PC-3 (cell line): ENCODE measurements around the gene ADAMTSL1. TPM values are rescaled to one million over a fixed set of nuclear protein-coding genes. Genes with fewer than 3 reads are reported as not detected.

Source experiments
- ATAC-seq: fragments of 200-7000 bp; cut with Tn5 transposase; 2 replicates; pipeline ENCODE4 v1.9.1; 2020; ENCODE audit warnings: mild to moderate bottlenecking, moderate library complexity
- BruUV-seq: library from RNA; stranded (reverse); fragments of 400-500 nt; replicated peaks from 2 replicates; lab custom pipeline; 2021; lab: Mats Ljungman, UMichigan
- CTCF ChIA-PET: fragments of 300-600 bp; sonication (Branson Sonifier 250); formaldehyde crosslinking; loops from one replicate; lab custom pipeline; 2022; ENCODE audit warnings: antibody characterized with exemption; lab: Charles Lee
- POLR2A ChIA-PET: fragments of 300-600 bp; sonication (Branson Sonifier 250); formaldehyde crosslinking; loops from one replicate; lab custom pipeline; 2022; ENCODE audit warnings: antibody characterized with exemption; ENCODE audit not compliant: unreplicated experiment; lab: Charles Lee
- DNase-seq: peaks from one replicate; pipeline ENCODE4 v3.0.0-alpha.2; 2015
- H2AFZ ChIP-seq: fragments of 300-600 bp; sonication (generic); 2 replicates; pipeline ENCODE4 v1.6.0; 2016; ENCODE audit warnings: antibody characterized with exemption, low read length
- H3F3A ChIP-seq: fragments of 300-600 bp; sonication (generic); one replicate; pipeline ENCODE4 v1.6.0; 2017; ENCODE audit warnings: antibody characterized with exemption, low read length, control low read depth, mild to moderate bottlenecking; ENCODE audit not compliant: unreplicated experiment
- H3K27ac ChIP-seq: fragments of 300-600 bp; sonication (generic); 2 replicates; pipeline ENCODE4 v1.5.1; 2016; ENCODE audit warnings: mild to moderate bottlenecking, low read length
- H3K27me3 ChIP-seq: fragments of 300-600 bp; sonication (generic); 2 replicates; pipeline ENCODE4 v1.6.1; 2016; ENCODE audit warnings: low read length, mixed read lengths
- H3K36me3 ChIP-seq: fragments of 300-600 bp; sonication (generic); 2 replicates; pipeline ENCODE4 v1.6.1; 2016; ENCODE audit warnings: low read depth, mixed run types, low read length, mixed read lengths
- H3K4me1 ChIP-seq: fragments of 300-600 bp; sonication (generic); 2 replicates; pipeline ENCODE4 v1.5.1; 2016; ENCODE audit warnings: low read length; ENCODE audit not compliant: insufficient read depth
- H3K4me2 ChIP-seq: fragments of 300-600 bp; sonication (generic); 2 replicates; pipeline ENCODE4 v1.6.0; 2016; ENCODE audit warnings: low read length
- H3K4me3 ChIP-seq: fragments of 300-600 bp; sonication (generic); 2 replicates; pipeline ENCODE4 v1.5.1; 2016; ENCODE audit warnings: mild to moderate bottlenecking, low read length, mixed read lengths
- H3K79me2 ChIP-seq: fragments of 300-600 bp; sonication (generic); 2 replicates; pipeline ENCODE4 v1.6.1; 2017; ENCODE audit warnings: low read length, mixed read lengths
- H3K9ac ChIP-seq: fragments of 300-600 bp; sonication (generic); 2 replicates; pipeline ENCODE4 v1.6.0; 2016; ENCODE audit warnings: mild to moderate bottlenecking, low read length
- H3K9me2 ChIP-seq: fragments of 300-600 bp; sonication (generic); replicated peaks from 2 replicates; pipeline ENCODE4 v1.6.1; 2016; ENCODE audit warnings: mixed run types, low read length, mixed read lengths
- H3K9me3 ChIP-seq: fragments of 300-600 bp; sonication (generic); 2 replicates; pipeline ENCODE4 v1.6.1; 2016; ENCODE audit warnings: low read length, mixed read lengths
- H4K20me1 ChIP-seq: fragments of 300-600 bp; sonication (generic); 2 replicates; pipeline ENCODE4 v1.6.1; 2016; ENCODE audit warnings: low read length, mixed read lengths
- EZH2 ChIP-seq: fragments of 300-600 bp; sonication (generic); IDR thresholded peaks from one replicate; pipeline ENCODE4 v1.6.1; 2017; ENCODE audit warnings: antibody characterized with exemption, mild to moderate bottlenecking, low read length; ENCODE audit not compliant: unreplicated experiment
- EZH2phosphoT487 ChIP-seq: fragments of 300-600 bp; sonication (generic); IDR thresholded peaks from 2 replicates; pipeline ENCODE4 v1.6.1; 2018; ENCODE audit warnings: mild to moderate bottlenecking, antibody characterized with exemption, low read length, borderline replicate concordance
- intact Hi-C: fragments of 100-400 bp; cut with micrococcal nuclease; formaldehyde crosslinking; loops from 2 replicates; pipeline ENCODE4 v1.9.0; 2023
- total RNA-seq: library from RNA; depleted of rRNA; stranded (reverse); fragments of >200 nt; gene quantifications from 2 replicates; pipeline ENCODE4 v1.2.3, GENCODE V29; 2014
- TF ChIP-seq, protein P1 (sequence below): fragments of 300-600 bp; sonication (generic); conservative IDR thresholded peaks from 2 replicates; pipeline ENCODE4 v1.5.1; 2017; ENCODE audit warnings: antibody characterized with exemption, low read depth, mild to moderate bottlenecking, low read length

ADAMTSL1 gene
- total RNA-seq, 1 experiment from 2014 or later, result 0.26 TPM

DNA sequence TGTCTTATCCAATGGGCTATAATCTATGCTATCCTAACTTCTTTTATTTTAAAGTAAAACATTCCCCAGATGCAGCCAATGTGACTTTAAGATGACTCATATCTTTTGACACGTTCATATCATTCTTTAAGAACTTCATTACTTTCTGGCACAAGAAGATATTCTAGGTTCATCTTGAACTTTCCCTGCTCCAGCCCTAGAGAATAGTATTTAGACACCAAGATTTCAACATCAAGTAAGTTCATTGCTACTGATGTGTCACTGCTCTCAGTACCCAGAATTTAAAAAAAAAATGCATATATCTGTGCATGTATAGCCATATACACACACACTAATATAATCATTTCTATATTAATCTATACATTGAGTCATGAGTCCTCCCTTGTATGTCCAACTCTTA is 383.8 kb downstream of the ADAMTSL1 start:
- H3K4me2 ChIP-seq, result no peak overlapping the region
- ATAC-seq (no peak), DNase-seq (no peak)
- TF ChIP-seq, protein P1, sequence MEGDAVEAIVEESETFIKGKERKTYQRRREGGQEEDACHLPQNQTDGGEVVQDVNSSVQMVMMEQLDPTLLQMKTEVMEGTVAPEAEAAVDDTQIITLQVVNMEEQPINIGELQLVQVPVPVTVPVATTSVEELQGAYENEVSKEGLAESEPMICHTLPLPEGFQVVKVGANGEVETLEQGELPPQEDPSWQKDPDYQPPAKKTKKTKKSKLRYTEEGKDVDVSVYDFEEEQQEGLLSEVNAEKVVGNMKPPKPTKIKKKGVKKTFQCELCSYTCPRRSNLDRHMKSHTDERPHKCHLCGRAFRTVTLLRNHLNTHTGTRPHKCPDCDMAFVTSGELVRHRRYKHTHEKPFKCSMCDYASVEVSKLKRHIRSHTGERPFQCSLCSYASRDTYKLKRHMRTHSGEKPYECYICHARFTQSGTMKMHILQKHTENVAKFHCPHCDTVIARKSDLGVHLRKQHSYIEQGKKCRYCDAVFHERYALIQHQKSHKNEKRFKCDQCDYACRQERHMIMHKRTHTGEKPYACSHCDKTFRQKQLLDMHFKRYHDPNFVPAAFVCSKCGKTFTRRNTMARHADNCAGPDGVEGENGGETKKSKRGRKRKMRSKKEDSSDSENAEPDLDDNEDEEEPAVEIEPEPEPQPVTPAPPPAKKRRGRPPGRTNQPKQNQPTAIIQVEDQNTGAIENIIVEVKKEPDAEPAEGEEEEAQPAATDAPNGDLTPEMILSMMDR, result no peak
- no peak for TF ChIP-seq EZH2
- no peak for TF ChIP-seq EZH2phosphoT487
- H3K27ac ChIP-seq, result no peak overlapping the region
- ChIA-PET POLR2A (no interaction called here), CTCF (no interaction called here)
- H3K27me3 ChIP-seq, result no peaks in the 10 kb centered on the region
- intact Hi-C loops, result no loop called here
- no peaks in the 10 kb centered on the region for H4K20me1 ChIP-seq
- no peaks in the 10 kb centered on the region for H3K4me1 ChIP-seq
- no peak overlapping the region for H3K9ac ChIP-seq
- no peaks in the 10 kb centered on the region for H3K9me3 ChIP-seq
- no peaks in the 10 kb centered on the region for H3K79me2 ChIP-seq
- no peak overlapping the region for H2AFZ ChIP-seq
- BruUV-seq, result no TSS peak
- no peaks in the 10 kb centered on the region for H3K36me3 ChIP-seq
- no peaks in the 10 kb centered on the region for H3F3A ChIP-seq
- no peaks in the 10 kb centered on the region for H3K9me2 ChIP-seq
- H3K4me3 ChIP-seq, result no peak overlapping the region

DNA sequence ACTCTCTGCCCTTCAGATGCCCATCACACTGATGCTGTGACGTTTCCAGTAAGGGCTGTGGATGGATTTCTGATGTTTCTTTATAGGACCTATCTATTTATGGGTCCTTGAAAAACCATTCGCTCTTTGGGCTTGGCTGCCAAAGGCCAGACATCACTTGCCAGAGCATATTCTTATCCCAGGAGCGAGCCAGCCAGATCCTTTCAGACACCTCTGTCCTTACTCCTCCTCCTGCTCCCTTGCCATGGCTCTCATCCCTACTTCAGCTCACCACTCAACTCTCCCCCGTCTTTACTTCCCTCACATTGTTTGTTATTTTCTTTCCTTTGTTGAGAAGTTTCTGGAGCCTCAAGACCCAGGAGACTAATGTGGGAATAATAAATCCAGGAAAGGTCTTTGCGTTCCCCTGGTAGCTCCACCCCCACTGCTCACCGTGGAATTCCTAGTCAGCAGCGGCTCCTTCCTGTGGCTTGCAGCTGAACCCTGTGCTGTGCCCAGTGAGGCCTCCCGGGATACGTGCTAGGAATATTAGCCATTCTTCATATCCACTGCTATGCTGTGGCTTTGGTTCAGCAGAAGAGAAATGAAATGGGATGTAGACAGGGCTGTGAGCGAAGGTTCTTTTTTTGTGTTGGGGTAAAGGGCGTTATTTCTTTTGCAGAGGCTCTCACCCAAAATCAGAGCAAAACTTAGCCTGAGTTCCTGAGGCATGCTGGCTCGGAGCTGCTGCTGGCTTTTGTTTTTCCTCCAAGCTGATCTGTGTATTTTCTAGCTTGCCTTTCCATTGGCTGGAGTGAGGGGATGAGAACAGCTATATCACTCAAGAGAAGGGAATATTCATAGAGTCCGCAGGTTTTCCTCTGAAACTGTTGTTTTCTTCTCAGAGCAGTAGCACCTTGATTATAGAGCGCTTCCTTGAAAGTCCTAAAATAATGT is 387.9 kb downstream of the ADAMTSL1 start:
- intact Hi-C loops, result no loop called here
- Histone ChIP-seq H3K4me2 (no peak overlapping the region), H3K27ac (no peak overlapping the region), H3K9me3 (no peaks in the 10 kb centered on the region), H3K4me3 (no peak overlapping the region), H3K79me2 (no peaks in the 10 kb centered on the region), H3K27me3 (no peaks in the 10 kb centered on the region), H2AFZ (no peak overlapping the region), H3K9me2 (no peaks in the 10 kb centered on the region), H3K36me3 (no peaks in the 10 kb centered on the region), H3K4me1 (no peaks in the 10 kb centered on the region), H4K20me1 (no peaks in the 10 kb centered on the region), H3F3A (no peaks in the 10 kb centered on the region), H3K9ac (no peak overlapping the region)
- ATAC-seq, result no peak
- ChIA-PET CTCF (no interaction called here), POLR2A (no interaction called here)
- no peak for TF ChIP-seq EZH2
- TF ChIP-seq, protein P1, result no peak
- TF ChIP-seq EZH2phosphoT487, result no peak
- BruUV-seq, result no TSS peak
- DNase-seq, result no peak

DNA sequence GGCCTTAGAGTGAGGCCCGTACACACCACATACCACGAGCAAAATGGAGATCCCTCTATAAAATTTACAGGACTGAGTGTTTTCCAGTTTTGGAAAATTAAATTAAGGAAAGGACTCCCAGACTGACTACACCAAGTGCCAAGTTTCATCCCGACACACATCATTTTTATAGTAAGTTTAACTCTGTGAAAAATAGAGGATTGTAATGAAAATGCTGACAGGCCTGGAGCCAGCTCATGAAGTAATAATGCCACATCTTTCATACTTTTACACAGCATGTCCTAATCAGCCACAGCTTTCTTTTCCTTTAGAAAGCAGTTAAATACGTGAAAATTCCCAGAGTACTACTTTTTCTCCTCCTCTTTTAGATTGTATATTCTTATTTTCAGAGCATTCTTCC is 389.8 kb downstream of the ADAMTSL1 start:
- no peaks in the 10 kb centered on the region for H3K4me1 ChIP-seq
- no peaks in the 10 kb centered on the region for H3F3A ChIP-seq
- H3K9ac ChIP-seq, result no peak overlapping the region
- no peaks in the 10 kb centered on the region for H3K9me3 ChIP-seq
- H3K4me3 ChIP-seq, result no peak overlapping the region
- no peak for DNase-seq
- no peak for ATAC-seq
- no TSS peak for BruUV-seq
- H3K36me3 ChIP-seq, result no peaks in the 10 kb centered on the region
- H3K4me2 ChIP-seq, result no peak overlapping the region
- TF ChIP-seq, protein P1, result no peak
- TF ChIP-seq EZH2, result no peak
- TF ChIP-seq EZH2phosphoT487, result no peak
- no peak overlapping the region for H3K27ac ChIP-seq
- H3K79me2 ChIP-seq, result no peaks in the 10 kb centered on the region
- no peaks in the 10 kb centered on the region for H3K27me3 ChIP-seq
- intact Hi-C loops, result no loop called here
- POLR2A ChIA-PET, result no interaction called here
- CTCF ChIA-PET, result interaction anchor here (0.6 kb wide), 2 partner anchors 593 to 1462 kb away, joined by 3 to 4 read pairs; no protein-coding TSS in a partner anchor
- no peak overlapping the region for H2AFZ ChIP-seq
- no peaks in the 10 kb centered on the region for H3K9me2 ChIP-seq
- no peaks in the 10 kb centered on the region for H4K20me1 ChIP-seq
